22Rv1 (cell line): ENCODE measurements around the gene SLC6A8.
"Not testable (repeated sequence)": the region's sequence is repeated elsewhere in the genome, so short reads cannot be mapped to it uniquely, and the experiment has no call there.

Source experiments
- H3K27ac ChIP-seq: fragments of 450-650 bp; 2 replicates; pipeline ENCODE4 v1.5.1; 2017
- CTCF ChIP-seq: fragments of 450-650 bp; IDR thresholded peaks from 2 replicates; pipeline ENCODE4 v1.5.1; 2017; ENCODE audit warnings: mild to moderate bottlenecking
- ZFX ChIP-seq: fragments of 450-650 bp; IDR thresholded peaks from 2 replicates; pipeline ENCODE4 v1.6.1; 2017; ENCODE audit warnings: antibody characterized with exemption, borderline replicate concordance

SLC6A8 gene

GRCh38 chrX:153726286-153727122 is 38.8 kb downstream of the SLC6A8 start:
- H3K27ac ChIP-seq, result peak overlapping the region; percentile 49
- no peak for TF ChIP-seq CTCF
- TF ChIP-seq ZFX, result no peak

- H3K27ac ChIP-seq, result peak overlapping the region; percentile 49
- TF ChIP-seq ZFX, result no peak
- no peak for TF ChIP-seq CTCF
These were observed 39.6 kb downstream of the SLC6A8 start for GRCh38 chrX:153727123-153727931.

GRCh38 chrX:153728095-153728494 is 40.4 kb downstream of the SLC6A8 start:
- no peak for TF ChIP-seq ZFX
- TF ChIP-seq CTCF, result 0 out of 2 replicates have a peak, but pooled peaks have one; percentile 9

GRCh38 chrX:153728951-153729631 is 41.4 kb downstream of the SLC6A8 start:
- TF ChIP-seq CTCF, result no peak
- TF ChIP-seq ZFX, result no peak
- H3K27ac ChIP-seq, result no peak overlapping the region

More at GRCh38 chrX:153728095-153728494, 40.4 kb downstream of the SLC6A8 start:
- no peak overlapping the region for H3K27ac ChIP-seq

GRCh38 chrX:153730115-153730514 is 42.4 kb downstream of the SLC6A8 start:
- not testable (repeated sequence) for H3K27ac ChIP-seq

GRCh38 chrX:153731117-153731844 is 43.6 kb downstream of the SLC6A8 start:
- no peak for TF ChIP-seq CTCF
- TF ChIP-seq ZFX, result no peak
- H3K27ac ChIP-seq, result no peak overlapping the region

GRCh38 chrX:153731845-153732215 is 44.1 kb downstream of the SLC6A8 start:
- no peak for TF ChIP-seq ZFX
- no peak overlapping the region for H3K27ac ChIP-seq
